Kidney epithelial cell (primary cell): Measurements from ENCODE around the gene CCDC174. TPM values are rescaled to one million over a fixed set of nuclear protein-coding genes. Genes with fewer than 3 reads are reported as not detected.

ENCODE experiments used
- DNase-seq: peaks from one replicate; pipeline ENCODE4 v3.0.0-alpha.2; 2010; ENCODE audit warnings: low read depth
- H3K27me3 ChIP-seq: 2 replicates; pipeline ENCODE4 v1.6.0; 2011; ENCODE audit warnings: low read length; ENCODE audit not compliant: control insufficient read depth, insufficient read depth
- H3K36me3 ChIP-seq: 2 replicates; pipeline ENCODE4 v1.5.1; 2011; ENCODE audit warnings: low read length; ENCODE audit not compliant: control insufficient read depth, insufficient read depth
- H3K4me3 ChIP-seq: 2 replicates; pipeline ENCODE4 v1.5.1; 2011; ENCODE audit warnings: low read depth, mild to moderate bottlenecking, control low read depth, low read length
- CTCF ChIP-seq: IDR thresholded peaks from 2 replicates; pipeline ENCODE4 v1.5.1; 2011; ENCODE audit warnings: mild to moderate bottlenecking, moderate library complexity, low read length, control low read depth, inconsistent platforms; ENCODE audit not compliant: insufficient read depth, poor library complexity, severe bottlenecking
- total RNA-seq: library from RNA; depleted of rRNA; stranded (reverse); fragments of >200 nt; gene quantifications from 2 replicates; pipeline ENCODE4 v1.2.3, GENCODE V29; 2015

CCDC174 gene
- 21.7 and 25.3 TPM in 2 replicates for total RNA-seq

- no peaks in the 10 kb centered on the region for H3K27me3 ChIP-seq
- no peak for TF ChIP-seq CTCF
- H3K4me3 ChIP-seq: peak within 1 kb of the TSS; percentile 75
- DNase-seq: peak; percentile 97
- H3K36me3 ChIP-seq: no peaks in the 10 kb centered on the region
Measured at GRCh38 chr3:14651440-14652251, at the start of gene CCDC174. Gene CCDC174, plus strand, starts transcription at chr3:14651762. Its CDS starts 75 bp downstream, at chr3:14651837.

DNA sequence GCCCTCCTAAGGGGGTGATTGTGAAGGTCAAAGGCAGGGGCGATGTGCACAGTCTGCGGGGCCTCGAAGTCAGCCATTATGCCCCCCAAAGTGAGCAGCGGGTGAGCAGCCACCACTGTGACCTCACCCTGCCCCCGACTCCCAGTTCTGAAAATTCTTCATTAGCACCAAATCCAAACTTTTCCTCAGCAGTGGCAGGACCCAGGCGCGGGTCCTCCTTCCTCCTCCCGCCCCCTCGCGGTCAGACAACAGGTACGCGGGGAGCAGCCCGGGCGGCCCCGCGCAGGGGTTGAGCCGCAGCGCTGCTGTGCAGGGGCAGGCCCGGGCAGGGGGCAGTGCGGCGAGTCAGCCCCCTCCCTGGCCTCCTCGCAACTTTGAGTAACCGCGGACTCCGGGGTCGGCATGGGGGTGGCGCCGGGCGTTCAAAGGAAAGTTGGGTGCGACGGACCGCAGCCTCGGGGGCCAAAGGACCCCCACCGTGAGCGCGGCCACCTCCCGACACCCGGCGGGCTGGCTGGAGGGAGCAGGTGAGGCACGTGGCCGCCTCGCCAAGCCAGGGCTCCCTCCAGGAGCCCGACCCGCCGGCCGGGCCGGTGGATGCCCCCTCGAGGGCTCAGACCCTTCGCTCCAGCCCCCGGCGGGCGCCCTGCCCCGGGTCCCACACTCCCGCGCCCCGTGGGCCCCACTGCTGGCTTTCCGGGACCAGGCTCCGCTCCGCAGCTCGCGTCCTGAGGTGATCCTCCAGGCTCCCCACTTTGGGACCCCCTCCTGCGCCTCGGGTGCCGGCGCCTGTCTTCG, 49.4 kb upstream of the CCDC174 start:
- no peak for DNase-seq
- Histone ChIP-seq H3K36me3 (no peaks in the 10 kb centered on the region), H3K27me3 (peaks cover 32% of the 10 kb centered on the region), H3K4me3 (peak overlapping the region; percentile 9)
- no peak for TF ChIP-seq CTCF

- H3K4me3 ChIP-seq: peak overlapping the region; percentile 9
- H3K36me3 ChIP-seq: no peaks in the 10 kb centered on the region
- no peak for TF ChIP-seq CTCF
- H3K27me3 ChIP-seq: peaks cover 33% of the 10 kb centered on the region
- no peak for DNase-seq
Measured at GRCh38 chr3:14602804-14603644, 48.5 kb upstream of the CCDC174 start.

DNA sequence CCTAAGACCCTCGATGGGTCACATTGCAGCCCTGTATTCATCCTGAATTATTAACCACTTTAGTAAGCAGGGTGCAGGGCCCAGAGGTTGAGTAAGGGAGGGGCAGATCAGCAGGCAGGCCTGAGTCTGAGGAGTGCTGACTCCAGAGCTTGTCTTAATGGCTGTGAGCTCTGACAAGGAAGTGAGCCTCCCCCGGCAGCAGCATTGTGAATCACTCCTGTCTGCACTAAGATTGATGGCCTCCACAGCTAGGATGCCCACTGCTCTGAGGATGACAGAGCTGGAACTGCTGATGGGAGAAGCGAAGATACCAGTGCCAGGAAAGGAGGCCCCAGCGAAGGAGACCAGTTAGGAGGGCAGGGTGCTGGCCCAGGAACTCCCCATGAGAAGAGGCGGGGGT, 46.5 kb upstream of the CCDC174 start:
- Histone ChIP-seq H3K27me3 (peaks cover 29% of the 10 kb centered on the region), H3K4me3 (no peak overlapping the region), H3K36me3 (no peaks in the 10 kb centered on the region)
- peak; percentile 54 for DNase-seq
- no peak for TF ChIP-seq CTCF

DNA sequence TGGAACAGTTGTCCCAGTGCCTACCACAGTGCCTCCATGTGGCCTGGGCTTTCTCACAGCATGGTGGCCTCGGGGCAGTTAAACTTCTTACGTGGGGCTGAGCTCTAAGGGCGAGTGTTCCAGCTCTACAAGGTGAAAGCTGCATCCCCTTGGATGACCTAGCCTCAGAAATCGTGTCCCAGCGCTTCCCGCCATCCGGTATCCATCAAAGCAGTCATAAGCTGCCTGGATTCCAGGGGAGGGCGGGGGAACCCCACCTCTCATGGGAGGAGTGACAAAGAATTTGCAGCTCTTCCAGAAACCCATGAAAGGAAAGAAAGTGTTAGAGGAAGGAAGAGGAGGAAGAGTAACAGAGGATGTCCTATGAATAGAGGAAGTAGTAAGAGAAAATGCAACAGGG, 45.8 kb upstream of the CCDC174 start:
- TF ChIP-seq CTCF: no peak
- H3K4me3 ChIP-seq: no peak overlapping the region
- no peaks in the 10 kb centered on the region for H3K36me3 ChIP-seq
- peaks cover 25% of the 10 kb centered on the region for H3K27me3 ChIP-seq
- no peak for DNase-seq
